C4-2B (cell line): ENCODE measurements around the gene SPNS1.
A peak's percentile ranks its signal among the peaks of the same experiment; 100 is the strongest.
"Not testable (repeated sequence)": the region's sequence is repeated elsewhere in the genome, so short reads cannot be mapped to it uniquely, and the experiment has no call there.

Source experiments
- H3K27ac ChIP-seq: fragments of 450-650 bp; 2 replicates; pipeline ENCODE4 v1.5.1; 2017
- ZFX ChIP-seq: fragments of 450-650 bp; IDR thresholded peaks from 2 replicates; pipeline ENCODE4 v1.6.1; 2017
- TF ChIP-seq, protein P1 (sequence below): fragments of 450-650 bp; conservative IDR thresholded peaks from 2 replicates; pipeline ENCODE4 v1.5.1; 2017; ENCODE audit warnings: mild to moderate bottlenecking

The SPNS1 gene, protein sequence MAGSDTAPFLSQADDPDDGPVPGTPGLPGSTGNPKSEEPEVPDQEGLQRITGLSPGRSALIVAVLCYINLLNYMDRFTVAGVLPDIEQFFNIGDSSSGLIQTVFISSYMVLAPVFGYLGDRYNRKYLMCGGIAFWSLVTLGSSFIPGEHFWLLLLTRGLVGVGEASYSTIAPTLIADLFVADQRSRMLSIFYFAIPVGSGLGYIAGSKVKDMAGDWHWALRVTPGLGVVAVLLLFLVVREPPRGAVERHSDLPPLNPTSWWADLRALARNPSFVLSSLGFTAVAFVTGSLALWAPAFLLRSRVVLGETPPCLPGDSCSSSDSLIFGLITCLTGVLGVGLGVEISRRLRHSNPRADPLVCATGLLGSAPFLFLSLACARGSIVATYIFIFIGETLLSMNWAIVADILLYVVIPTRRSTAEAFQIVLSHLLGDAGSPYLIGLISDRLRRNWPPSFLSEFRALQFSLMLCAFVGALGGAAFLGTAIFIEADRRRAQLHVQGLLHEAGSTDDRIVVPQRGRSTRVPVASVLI

DNA sequence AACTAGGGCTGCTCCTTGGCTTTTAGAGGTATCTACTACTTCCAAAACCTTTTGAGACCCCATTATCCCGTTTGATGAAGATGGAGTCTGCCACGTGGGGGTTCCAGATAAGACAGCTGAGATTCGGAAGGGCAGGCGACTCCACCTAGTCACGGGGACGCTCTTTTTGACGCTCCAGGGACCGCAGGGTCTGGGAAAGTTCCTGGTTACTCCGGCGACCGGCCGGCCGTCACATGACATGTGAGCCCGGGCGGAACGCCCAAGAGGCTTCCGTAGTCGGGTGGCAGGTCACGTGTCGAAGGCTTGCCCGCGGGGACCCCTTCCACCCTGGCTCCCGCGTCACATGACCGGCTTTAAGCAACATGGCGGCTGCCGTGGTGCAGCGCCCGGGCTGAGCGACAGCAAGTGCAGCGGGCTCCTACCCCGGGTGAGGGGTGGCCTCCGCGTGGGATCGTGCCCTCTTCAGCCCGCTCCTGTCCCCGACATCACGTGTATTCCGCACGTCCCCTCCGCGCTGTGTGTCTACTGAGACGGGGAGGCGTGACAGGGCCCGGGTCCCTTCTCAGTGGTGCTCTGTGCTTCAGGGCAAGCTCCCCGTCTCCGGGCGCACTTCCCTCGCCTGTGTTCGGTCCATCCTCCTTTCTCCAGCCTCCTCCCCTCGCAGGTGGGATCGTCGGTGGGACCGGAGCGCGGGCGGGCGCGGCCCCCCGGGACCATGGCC is at the start of gene SPNS1:
Gene SPNS1 (plus strand): TSS at position 342 of the 721 bp plus-strand sequence. CDS start 374 bp downstream, at position 716.
- H3K27ac ChIP-seq: peak within 1 kb of the TSS; percentile 68
- TF ChIP-seq, protein P1, sequence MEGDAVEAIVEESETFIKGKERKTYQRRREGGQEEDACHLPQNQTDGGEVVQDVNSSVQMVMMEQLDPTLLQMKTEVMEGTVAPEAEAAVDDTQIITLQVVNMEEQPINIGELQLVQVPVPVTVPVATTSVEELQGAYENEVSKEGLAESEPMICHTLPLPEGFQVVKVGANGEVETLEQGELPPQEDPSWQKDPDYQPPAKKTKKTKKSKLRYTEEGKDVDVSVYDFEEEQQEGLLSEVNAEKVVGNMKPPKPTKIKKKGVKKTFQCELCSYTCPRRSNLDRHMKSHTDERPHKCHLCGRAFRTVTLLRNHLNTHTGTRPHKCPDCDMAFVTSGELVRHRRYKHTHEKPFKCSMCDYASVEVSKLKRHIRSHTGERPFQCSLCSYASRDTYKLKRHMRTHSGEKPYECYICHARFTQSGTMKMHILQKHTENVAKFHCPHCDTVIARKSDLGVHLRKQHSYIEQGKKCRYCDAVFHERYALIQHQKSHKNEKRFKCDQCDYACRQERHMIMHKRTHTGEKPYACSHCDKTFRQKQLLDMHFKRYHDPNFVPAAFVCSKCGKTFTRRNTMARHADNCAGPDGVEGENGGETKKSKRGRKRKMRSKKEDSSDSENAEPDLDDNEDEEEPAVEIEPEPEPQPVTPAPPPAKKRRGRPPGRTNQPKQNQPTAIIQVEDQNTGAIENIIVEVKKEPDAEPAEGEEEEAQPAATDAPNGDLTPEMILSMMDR: no peak
- peak; percentile 69; the same call in 1 of the 2 replicates for TF ChIP-seq ZFX

DNA sequence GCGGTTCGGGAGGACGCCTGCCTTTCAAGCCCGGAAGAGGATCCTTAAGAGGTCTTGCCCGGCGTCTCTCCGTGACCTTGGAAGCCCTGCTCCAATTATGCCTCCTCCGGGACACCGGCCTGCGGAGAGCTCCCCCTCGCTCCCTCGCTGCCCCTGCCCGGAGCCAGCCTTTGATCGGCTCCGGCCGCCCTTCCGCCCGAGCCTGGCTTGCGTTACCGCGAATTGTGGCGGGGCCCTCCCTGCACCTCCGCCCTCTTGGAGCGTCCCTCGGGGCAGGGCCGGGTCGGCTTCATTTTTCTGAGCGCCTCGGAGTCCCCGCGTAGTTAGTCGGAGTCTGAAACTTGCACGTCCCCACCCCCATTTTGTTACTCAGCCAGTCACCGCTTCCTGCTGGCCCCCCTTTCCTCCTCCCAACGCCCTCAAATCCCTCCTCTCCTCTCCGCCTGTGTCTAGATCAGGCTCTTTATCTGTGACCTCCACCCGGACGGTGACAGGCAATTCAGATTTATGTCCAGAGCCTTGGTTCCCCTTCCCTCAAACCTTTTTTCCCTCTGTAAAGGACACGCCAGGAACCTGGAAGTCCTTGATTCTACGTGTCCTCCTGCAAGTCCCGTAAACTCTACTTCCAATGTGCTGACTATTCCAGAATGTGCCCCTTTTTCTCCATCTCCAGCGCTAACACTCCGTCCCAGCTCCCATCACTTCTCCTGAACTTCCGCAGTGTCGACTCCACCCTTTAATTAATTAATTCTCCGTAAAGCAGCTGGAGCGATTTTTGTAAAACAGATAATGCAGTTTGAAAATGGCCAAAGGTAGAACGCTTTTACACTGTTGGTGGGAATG is 49.0 kb upstream of the SPNS1 start:
- peak overlapping the region; percentile 86 for H3K27ac ChIP-seq
- peak; percentile 44; the same call in 1 of the 2 replicates for TF ChIP-seq ZFX
- TF ChIP-seq, protein P1: no peak

DNA sequence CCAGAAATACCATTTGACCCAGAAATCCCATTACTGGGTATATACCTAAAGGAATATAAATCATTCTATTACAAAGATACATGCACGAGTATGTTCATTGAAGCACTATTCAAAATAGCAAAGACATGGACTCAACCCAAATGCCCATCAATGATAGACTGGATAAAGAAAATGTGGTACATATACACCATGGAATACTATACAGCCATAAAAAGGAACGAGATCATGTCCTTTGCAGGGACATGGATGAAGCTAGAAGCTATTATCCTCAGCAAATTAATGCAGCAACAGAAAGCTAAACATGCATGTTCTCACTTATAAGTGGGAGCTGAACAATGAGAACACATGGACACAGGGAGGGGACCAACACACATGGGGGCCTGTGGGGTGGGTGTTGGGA is 48.3 kb upstream of the SPNS1 start:
- not testable (repeated sequence) for H3K27ac ChIP-seq

DNA sequence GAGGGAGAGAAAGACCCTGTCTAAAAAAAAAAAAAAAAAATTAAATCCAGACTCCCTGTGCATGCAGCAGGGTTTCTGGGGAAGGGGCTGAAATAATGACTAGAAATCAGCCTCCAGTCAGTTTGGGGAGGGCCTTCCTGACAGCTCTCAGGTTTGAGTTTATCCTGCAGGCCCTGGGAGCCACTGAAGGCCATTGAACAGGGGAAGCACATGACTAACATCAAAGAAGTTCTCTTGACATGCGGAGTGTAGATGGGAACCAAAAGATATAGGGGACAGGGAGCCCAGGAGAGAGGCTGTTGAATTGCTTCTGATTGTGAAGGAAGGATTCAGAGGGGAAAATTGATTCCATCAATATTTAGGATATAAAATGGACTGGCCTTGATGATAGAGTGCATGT is 46.8 kb upstream of the SPNS1 start:
- no peak overlapping the region for H3K27ac ChIP-seq
- TF ChIP-seq, protein P1: no peak
- TF ChIP-seq ZFX: no peak

DNA sequence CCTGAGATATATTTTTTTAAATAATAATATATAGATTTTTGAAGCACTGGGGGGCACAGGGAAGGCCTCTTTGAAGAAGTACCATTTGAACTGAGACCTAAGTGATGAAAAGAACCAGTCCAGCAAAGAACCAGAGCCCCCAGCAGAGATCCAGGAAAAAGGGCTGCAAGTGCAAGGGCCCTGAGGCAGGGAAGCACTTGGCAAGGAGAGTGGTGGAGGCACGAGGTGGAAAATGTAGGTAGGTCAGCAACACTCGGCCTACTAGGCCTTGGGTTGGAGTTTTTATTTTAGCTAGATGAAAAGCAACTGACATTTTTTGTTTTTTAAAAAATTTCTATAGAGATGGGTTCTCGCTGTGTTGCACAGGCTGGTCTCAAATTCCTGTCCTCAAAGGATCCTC is 44.4 kb upstream of the SPNS1 start:
- TF ChIP-seq, protein P1: no peak
- no peak for TF ChIP-seq ZFX
- H3K27ac ChIP-seq: no peak overlapping the region

DNA sequence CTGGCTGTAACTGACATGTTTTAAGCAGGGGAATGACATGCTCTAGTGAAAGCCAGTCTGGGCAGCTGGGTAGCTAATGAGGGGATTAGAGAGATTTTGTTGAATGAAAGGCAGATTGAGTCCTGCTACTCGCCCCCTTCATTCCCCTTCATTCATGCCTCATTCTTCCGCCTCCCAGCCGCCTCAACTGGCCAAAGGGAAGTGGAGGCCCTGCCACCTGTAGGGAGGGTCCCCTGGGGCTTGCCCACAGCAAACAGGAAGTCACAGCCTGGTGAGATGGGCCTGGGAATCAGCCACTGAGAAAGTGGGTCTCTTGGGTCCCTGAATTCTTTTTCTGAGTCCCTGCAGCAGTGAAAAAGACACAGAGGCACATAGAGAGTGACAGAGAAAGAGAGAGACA is 43.9 kb upstream of the SPNS1 start:
- no peak for TF ChIP-seq ZFX
- TF ChIP-seq, protein P1: no peak
- H3K27ac ChIP-seq: no peak overlapping the region

DNA sequence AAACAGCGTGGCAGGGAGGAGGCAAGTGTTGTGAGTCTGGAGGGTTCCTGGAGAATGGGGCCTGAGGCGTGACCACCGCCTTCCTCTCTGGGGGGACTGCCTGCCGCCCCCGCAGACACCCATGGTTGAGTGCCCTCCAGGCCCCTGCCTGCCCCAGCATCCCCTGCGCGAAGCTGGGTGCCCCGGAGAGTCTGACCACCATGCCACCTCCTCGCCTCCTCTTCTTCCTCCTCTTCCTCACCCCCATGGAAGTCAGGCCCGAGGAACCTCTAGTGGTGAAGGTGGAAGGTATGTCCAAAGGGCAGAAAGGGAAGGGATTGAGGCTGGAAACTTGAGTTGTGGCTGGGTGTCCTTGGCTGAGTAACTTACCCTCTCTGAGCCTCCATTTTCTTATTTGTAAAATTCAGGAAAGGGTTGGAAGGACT is 42.8 kb upstream of the SPNS1 start, which contains the start of gene CD19:
Gene CD19 (plus strand): TSS at position 171 of the 425 bp plus-strand sequence. CDS start 30 bp downstream, at position 201.
- TF ChIP-seq, protein P1: no peak
- no peak for TF ChIP-seq ZFX
- H3K27ac ChIP-seq: no peak within 1 kb of the TSS
